Cardiac septum (tissue), 1 donor: ENCODE results near the gene BCAR1. TPM values are rescaled to one million over a fixed set of nuclear protein-coding genes. Genes with fewer than 3 reads are reported as not detected.
"Not testable (repeated sequence)": the region's sequence is repeated elsewhere in the genome, so short reads cannot be mapped to it uniquely, and the experiment has no call there.

Experiments
- DNase-seq: peaks from one replicate; pipeline ENCODE4 v3.0.0-alpha.2; 2020; ENCODE audit warnings: low spot score
- intact Hi-C: fragments of 100-400 bp; cut with DNase I; formaldehyde crosslinking; loops from one replicate; pipeline ENCODE4 v1.14.0; 2022
- total RNA-seq: library from RNA; stranded (reverse); fragmentation: NEBNext Ultra II Directional; extraction: Animal tissue kit (Norgen Biotek cat#: 25700); gene quantifications from one replicate; pipeline ENCODE4 v1.2.1, GENCODE V29; 2021
- donor health status: DM: no; HTN: no; CAD: no.

BCAR1 gene
- total RNA-seq, 1 donor from 2014 or later = 80.3 TPM

DNA sequence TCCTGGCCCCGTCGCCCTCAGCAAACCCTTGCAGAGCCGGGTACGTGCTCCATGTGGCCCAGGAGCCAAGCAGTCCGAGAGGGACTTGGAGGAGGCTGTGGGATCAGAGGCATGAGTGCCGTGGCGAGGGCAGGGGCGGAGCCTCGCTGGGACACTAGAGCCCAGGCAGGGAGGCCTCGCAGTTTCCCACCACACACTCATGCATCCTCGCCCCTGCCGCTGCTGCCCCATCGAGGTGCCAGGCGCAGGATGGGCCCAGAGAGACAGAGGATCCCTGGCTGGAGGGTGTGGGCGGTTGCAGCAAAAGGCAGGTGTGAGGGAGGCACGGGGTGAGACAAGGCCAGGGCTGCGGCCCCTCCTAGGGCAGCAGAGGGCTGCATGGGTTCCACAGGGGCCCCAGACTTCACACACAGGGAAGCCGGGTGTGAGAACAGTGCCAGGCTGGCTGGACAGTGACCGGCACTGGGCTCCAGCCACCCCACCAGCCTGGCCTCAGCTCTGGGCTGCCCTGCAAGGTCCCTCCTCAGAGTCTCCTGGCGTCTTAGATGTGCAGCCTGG, 7.7 kb downstream of the BCAR1 start:
- no peak for DNase-seq
- intact Hi-C loops = loop anchor here (5.0 kb wide), 1 partner anchor 409 kb away; no protein-coding TSS in a partner anchor

GRCh38 chr16:75242436-75243078, 8.9 kb downstream of the BCAR1 start:
- intact Hi-C loops = loop anchor here (5.0 kb wide), 1 partner anchor 410 kb away; no protein-coding TSS in a partner anchor
- not testable (repeated sequence) for DNase-seq

DNA sequence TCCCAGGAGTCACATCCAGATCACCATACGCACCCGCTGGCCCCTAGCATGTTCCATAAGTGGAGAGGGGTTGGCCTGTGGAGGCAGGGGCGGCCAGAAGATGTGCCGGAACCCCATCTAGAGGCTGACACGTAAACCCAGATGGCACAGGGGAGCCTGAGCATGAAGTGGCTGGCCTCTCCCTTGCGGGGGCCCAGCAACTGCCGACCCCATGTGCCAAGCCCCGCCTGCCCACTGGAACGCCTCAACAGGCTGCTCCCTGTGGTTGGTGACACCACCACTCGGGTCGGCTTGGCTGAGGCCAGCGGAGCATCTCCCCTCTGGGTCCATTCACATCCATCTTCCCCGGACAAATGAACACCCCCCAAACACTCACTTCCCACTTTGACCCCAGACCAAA, 9.5 kb downstream of the BCAR1 start:
- DNase-seq = no peak

GRCh38 chr16:75241412-75241811, 10.0 kb downstream of the BCAR1 start:
- intact Hi-C loops = loop anchor here (5.0 kb wide), 1 partner anchor 411 kb away; no protein-coding TSS in a partner anchor
- DNase-seq = no peak

More for the DNA sequence above, 9.5 kb downstream of the BCAR1 start:
- intact Hi-C loops = loop anchor here (5.0 kb wide), 1 partner anchor 410 kb away; no protein-coding TSS in a partner anchor

DNA sequence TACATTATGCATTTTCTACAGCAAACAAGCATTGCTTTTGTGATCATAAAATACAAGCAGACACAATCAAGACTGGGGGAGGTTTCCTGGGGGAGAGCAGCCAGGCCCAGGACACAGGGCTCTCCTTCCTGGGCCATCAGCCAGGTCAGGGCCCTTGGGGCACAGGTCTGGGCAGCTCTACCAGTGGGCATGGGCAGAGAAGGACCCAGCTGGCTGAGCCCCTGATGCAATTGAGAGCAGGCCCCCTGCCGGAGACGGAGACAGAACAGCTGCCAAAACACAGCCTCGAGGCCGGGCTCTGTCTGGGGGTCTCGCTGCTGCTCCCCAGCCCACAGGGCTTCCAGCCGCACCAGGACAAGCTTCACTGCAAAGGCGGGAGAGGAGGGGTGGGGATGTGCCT, 10.8 kb downstream of the BCAR1 start:
- intact Hi-C loops = loop anchor here (5.0 kb wide), 1 partner anchor 412 kb away; no protein-coding TSS in a partner anchor
- not testable (repeated sequence) for DNase-seq

GRCh38 chr16:75239542-75240122, 11.8 kb downstream of the BCAR1 start:
- intact Hi-C loops = loop anchor here (5.0 kb wide), 1 partner anchor 413 kb away; no protein-coding TSS in a partner anchor

DNA sequence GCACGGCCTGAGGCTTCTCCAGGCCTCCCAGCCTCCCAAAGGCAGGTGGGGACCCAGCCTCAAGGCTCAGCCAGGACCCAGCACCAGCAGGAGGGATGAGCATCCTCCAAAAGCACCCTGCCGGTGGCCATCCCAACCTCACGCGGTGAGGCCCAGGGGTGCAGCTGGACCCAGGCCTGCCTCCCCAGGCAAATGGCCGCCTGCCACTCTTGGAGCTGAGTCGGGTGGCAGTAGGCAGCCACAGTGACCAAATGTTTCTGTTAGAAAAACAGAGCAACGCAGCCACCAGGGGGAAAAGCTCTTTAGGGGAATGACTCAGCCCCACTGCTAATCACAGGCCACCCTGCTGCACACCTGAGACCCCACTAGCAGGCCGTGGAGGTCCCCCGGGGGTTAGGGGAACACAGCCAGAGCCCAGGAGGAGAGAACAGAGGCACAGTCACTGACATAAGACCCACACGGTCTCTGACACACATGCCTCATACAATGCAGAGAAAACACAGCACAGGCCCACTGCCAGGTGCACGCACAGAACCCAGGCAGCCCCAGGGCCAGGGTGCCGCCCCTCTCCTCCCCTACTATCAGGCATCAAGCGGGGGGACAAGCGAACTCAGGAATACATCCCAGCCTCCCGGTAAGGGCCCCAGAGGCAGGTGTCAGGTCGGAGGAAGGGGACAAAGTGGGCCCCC, 12.4 kb downstream of the BCAR1 start:
- intact Hi-C loops = no loop called here
- no peak for DNase-seq

More at GRCh38 chr16:75239542-75240122, 11.8 kb downstream of the BCAR1 start:
- no peak for DNase-seq

DNA sequence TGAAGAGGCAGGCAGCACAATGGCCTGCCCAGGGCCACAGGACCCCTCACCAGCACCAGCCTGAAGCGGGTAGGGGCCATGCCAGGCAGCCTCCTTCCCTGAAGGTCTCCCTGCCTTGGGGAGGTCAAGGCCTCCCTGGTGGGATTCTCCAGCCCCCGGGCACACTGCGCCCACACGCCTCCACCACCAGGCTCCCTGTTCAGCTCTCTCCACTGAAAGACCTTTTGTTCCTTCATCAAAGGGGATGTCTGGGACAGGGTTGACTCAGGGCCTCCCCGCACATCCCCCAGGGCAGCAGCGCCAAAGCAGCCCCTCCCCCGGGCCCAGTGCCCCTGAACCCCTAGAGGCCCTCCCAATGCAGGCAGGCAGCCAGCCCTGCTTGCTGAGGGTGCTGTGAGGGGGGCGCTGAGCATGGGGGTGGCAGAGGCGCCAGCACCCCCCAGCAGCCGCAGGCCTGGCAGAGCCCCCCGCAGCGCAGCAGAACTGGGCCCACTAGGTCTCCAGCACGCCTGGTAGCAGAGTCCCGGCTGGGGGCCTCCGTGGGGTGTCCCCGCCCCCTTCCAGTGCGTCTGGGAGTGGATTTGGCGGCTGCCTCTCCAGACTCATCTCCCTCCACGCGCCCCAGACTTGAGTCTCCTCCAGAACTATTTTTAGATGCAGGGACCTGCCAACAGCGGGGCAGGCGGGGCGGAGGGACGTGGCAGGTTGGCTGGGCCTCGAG, 13.1 kb downstream of the BCAR1 start:
- intact Hi-C loops = no loop called here
- DNase-seq = peak; percentile 89

- intact Hi-C loops = no loop called here
- DNase-seq = no peak
Measured at GRCh38 chr16:75237398-75238131, 13.9 kb downstream of the BCAR1 start.

DNA sequence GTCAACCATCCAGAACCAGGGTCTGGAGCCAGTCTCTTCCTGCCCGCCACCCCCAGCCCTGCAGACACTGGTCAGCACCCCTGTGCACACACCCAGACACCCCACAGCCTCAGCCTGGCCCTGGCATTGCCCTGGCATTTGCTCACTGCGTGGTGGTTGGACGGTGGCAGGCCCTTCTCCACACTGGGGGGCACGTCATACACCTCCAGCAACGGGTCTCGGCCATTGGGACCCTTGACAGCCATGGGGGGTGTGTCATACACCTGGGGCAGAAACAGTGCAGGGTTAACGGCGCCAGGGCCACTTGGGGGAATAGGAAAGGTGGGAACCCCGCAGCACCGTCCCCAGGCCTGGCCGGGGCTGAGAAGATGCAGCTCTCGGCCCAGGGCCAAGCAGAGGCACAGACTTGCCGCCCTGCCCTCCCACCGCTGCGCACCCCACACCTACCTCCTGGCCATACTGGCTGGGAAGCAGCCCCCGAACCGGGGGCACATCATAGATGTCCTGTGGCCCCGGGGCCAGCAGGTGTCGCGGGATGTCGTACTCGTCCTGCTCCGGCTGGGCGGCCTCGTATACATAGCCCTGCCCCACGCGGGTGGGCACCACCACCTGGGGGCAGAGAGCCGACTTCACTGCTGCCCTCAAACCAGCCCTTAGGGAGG, 14.6 kb downstream of the BCAR1 start:
- intact Hi-C loops = no loop called here
- DNase-seq = no peak

GRCh38 chr16:75236232-75236631, 15.2 kb downstream of the BCAR1 start:
- DNase-seq = no peak
- intact Hi-C loops = no loop called here

- DNase-seq = no peak
- intact Hi-C loops = loop anchor here (2.0 kb wide), 2 partner anchors 71 to 149 kb away; no protein-coding TSS in a partner anchor
Measured at GRCh38 chr16:75235721-75236193, 15.7 kb downstream of the BCAR1 start.

GRCh38 chr16:75234856-75235696, 16.3 kb downstream of the BCAR1 start:
- DNase-seq = no peak
- intact Hi-C loops = loop anchor here (2.0 to 5.0 kb wide), 5 partner anchors 32 to 167 kb away; no protein-coding TSS in a partner anchor

DNA sequence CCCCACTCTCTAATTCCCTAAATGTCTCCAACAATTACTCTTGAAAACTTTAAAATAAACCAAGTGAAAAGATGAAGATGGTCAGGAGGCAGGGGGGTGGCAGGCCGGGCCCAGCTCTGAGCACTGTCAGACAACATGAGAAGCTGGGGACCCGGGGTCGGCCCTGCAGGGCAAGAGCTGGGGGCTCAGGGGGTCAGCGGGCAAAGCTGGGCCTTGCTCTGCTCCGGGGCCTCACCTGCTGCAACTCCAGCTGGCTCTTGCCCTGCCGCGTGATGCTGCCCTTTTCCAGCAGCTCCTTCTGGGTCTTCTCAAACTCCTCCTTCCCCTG, 17.8 kb downstream of the BCAR1 start:
- no peak for DNase-seq

DNA sequence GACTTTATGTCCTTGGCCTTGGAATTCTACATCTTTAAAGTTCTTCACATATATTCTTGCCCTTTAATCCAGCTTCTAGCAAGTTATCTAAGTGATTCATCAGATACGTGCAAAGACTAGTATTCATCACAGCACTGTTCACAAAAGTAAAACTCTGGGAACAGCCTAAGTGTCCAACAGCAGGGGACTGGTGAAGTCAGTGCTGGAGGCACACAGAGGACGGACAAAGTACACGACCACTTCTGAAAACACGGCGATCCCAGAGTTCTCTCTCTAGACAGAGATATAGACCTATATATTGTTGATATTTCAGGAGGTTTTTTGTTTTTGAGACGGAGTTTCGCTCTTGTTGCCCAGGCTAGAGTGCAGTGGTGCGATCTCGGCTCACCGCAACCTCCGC, 19.9 kb downstream of the BCAR1 start:
- intact Hi-C loops = loop anchor here (5.0 kb wide), 3 partner anchors 34 to 171 kb away; no protein-coding TSS in a partner anchor
- no peak for DNase-seq

More for the DNA sequence above, 17.8 kb downstream of the BCAR1 start:
- intact Hi-C loops = loop anchor here (5.0 kb wide), 3 partner anchors 34 to 169 kb away; no protein-coding TSS in a partner anchor

DNA sequence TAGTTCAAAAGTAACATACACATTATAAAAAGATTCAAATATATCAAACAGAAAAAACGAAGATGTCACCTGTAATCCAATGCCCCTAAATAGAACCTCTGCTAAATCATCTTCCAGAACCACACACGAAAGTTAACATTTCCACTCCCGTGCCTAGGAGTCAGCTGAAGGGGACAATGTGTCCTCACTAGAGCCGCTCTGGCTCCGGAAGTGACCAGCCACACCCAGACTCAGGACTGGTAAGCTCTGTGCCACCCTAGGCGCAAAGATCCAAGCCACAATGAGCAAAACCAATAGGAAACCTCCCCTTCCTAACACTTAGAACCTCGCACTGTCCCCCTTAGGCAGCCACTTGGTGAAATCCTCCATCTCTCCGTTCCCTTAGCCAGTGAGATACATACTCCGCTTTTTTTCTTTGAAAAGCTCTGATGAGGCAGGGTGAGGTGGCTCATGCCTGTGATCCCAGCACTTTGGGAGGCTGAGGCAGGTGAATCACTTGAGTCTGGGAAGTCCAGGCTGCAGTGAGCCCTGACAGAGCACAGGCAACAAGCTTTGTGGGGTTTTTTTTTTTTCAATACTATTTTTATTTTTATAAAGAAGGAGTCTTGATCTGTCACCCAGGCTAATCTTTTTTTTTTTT, 20.8 kb downstream of the BCAR1 start:
- intact Hi-C loops = loop anchor here (5.0 kb wide), 3 partner anchors 33 to 172 kb away; no protein-coding TSS in a partner anchor
- DNase-seq = no peak
